Measurements from ENCODE around the gene CDK4.

GRCh38 chr12:57781801-57782200, 29.7 kb upstream of the CDK4 start:
- TF ChIP-seq POLR2AphosphoS5 (IDR thresholded peaks at IDR 0.05) (no peak), POLR2A (IDR thresholded peaks at IDR 0.05) (no peak), CTCF (IDR thresholded peaks at IDR 0.05) (no peak)

Data from stomach (tissue), 4 donors.